Stimulated activated CD4-positive, alpha-beta T cell treated with anti-CD3 and anti-CD28 coated beads, Interleukin-12 subunit alpha, Interleukin-12 subunit beta, amount 100 ng/mL, for 48 hours (primary cell): ENCODE data around the gene CD177.
"Not testable (repeated sequence)": the region's sequence is repeated elsewhere in the genome, so short reads cannot be mapped to it uniquely, and the experiment has no call there.

Experiments
- DNase-seq, 3 donors: peaks; one replicate each; pipeline ENCODE4 v3.0.0-alpha.2; 2020; ENCODE audit warnings: low read depth in 2 of 3, low spot score in 1 of 3

The CD177 gene

GRCh38 chr19:43380008-43380407 lies 26.5 kb downstream of the CD177 start:
- no peak for DNase-seq

DNA sequence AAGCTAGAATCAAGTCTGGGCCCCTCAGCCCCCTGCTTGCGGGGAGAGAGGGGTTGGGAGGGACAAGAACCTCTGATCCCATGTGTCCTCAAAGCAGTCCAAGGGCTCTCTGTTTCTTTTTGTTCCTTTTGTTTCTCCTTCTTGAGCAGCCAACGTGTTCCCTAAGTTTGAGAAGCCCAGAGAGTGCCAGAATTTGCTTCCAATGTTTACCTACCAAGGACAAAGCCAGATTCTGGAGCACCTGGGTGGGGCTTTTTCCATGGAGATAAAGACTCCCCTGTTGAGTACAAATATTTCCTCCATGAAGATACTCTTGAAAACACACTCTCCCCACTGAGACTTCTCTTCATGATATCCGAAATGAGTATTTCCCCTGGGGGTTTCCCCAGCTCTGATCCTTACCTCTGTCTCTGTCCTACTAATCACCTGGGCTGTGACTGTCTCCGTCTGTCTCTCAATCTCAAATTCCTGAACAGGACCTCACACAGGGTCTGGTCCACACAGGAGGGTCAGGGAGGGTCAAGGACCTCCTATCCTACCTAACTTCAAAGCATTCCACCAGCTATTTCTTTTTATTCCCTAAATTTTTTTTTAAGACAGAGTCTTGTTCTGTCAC lies 27.4 kb downstream of the CD177 start:
- DNase-seq, result no peak

DNA sequence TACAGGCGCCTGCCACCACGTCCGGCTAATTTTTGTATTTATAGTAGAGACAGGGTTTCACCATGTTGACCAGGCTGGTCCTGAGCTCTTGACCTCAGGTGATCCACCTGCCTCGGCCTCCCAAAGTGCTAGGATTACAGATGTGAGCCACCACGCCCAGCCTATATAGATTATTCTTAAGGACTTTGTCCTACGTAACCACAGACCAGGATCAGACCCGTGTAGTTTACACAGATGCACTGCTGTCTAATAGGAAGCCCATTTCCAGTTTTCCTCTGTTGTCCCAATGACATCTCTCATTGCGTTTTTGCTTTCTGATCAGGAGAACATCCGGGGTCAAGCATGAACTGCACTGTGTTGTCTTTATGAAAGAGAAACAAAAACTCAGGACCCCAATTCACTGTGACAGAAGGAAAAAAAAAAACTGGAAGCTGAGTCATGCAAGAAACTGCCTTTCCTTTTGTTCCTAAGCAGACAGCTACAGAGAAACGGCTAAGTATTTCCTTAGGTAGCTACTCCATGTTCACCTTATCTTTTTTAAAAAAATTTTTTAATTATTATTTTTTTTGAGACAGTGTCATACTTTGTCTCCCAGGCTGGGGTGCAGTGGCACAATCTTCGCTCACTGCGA lies 29.2 kb downstream of the CD177 start:
- DNase-seq, result not testable (repeated sequence)

- not testable (repeated sequence) for DNase-seq
Measured at GRCh38 chr19:43383254-43383653, 29.8 kb downstream of the CD177 start.

DNA sequence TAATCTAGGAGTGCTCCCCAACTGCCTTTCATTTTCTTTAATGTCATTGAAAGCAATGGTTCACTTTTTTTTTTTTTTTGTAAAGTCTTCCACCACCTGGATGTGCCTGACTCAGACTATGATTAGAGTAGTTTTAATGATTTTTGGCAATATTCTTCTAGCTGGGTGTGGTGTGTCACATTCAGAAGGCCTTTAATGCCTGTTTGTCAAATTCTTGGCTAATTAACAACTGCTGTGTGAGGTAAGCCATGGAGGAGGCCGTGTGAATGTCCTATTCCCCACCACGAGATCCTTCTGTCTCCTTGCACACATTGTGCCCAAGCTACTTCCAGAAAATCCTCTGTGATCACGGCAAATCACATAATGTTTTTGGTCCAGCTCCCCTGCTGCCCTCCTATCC lies 30.3 kb downstream of the CD177 start:
- DNase-seq, result not testable (repeated sequence)

GRCh38 chr19:43390903-43391551 lies 37.5 kb downstream of the CD177 start:
- DNase-seq, result not testable (repeated sequence)

GRCh38 chr19:43391552-43391935 lies 38.1 kb downstream of the CD177 start:
- not testable (repeated sequence) for DNase-seq

DNA sequence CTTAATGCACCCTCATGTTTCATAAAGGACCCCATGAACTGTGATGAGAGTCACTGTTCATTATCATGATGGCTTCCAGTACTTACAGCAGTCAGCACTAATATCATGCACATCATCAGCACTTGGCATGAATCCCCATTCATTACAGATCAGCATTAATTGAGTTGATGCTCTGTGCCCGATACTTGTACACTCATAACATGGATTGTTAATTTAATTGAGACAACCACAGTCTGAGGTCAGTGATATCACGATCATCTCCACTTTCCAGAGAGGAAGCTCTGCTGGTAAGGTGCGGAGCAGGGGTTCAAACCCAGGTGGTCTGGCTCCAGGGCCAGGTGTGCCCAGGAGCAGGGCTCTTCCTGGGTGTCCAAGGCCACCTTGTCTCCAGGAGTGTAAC lies 40.0 kb downstream of the CD177 start:
- not testable (repeated sequence) for DNase-seq

DNA sequence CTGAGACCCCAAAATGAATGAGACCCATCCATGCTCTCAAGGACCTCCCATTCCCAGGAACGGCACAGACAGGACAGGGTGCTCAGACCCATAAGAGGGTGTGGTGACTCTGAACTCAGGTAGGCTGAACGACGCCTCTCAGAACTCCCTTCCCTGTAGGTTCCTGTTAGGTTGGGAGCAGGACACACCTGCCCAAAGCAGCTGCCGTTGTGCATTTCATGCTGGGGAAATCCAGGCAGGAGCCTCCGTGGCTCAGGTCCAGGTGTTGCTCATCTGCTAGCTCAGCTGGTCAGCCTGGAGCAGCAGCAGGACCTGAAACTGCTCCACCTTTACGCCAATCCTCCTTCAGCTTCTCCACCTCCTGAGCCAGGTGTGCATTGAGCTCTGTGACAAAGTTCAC lies 42.1 kb downstream of the CD177 start:
- DNase-seq, result no peak

- DNase-seq, result no peak
Measured at GRCh38 chr19:43406297-43406696, 52.8 kb downstream of the CD177 start.

GRCh38 chr19:43407416-43408005 lies 54.0 kb downstream of the CD177 start:
- DNase-seq, result no peak

DNA sequence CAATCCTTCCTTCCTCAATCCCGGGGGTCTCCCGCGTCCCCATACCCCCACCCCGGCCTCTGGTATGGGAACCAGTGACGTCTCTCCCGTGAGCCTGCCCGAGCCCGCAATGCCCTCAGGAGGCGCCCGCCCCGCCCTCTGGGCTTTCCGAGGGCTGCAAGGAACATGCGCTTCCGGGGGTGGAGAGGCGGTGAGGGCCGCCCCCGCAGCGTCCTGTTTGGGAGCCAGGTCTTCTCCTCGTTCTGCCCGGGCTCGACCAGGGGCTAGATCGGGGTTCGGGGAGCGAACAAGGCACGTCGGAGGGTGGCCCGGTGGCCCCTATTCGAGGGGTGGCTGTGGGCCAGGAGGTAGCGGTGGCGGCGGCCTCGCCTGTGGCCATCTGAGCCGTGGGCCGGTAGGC lies 54.6 kb downstream of the CD177 start:
- no peak for DNase-seq

GRCh38 chr19:43409415-43409814 lies 55.9 kb downstream of the CD177 start:
- DNase-seq, result no peak

DNA sequence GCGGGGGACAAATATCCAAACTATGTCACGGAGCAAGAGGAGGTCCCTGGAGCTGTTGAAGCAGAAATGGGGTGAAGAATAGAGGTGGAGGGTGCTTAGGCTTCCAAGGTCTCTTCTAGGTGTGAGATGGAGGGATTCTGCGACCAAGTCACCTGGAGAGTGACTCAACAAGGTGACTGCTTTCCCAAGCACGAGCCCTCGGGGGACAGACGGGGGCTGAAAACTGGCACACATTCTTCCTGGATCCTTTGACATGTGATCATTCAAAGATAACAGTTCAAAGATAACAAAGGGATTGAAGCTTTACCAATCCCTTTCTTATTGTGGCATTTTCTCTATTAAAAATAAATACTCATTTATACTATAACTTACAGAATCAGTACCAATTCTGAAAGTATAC lies 59.0 kb downstream of the CD177 start:
- DNase-seq, result no peak
